ENCODE results near the gene NTNG2.

NTNG2 gene

DNA sequence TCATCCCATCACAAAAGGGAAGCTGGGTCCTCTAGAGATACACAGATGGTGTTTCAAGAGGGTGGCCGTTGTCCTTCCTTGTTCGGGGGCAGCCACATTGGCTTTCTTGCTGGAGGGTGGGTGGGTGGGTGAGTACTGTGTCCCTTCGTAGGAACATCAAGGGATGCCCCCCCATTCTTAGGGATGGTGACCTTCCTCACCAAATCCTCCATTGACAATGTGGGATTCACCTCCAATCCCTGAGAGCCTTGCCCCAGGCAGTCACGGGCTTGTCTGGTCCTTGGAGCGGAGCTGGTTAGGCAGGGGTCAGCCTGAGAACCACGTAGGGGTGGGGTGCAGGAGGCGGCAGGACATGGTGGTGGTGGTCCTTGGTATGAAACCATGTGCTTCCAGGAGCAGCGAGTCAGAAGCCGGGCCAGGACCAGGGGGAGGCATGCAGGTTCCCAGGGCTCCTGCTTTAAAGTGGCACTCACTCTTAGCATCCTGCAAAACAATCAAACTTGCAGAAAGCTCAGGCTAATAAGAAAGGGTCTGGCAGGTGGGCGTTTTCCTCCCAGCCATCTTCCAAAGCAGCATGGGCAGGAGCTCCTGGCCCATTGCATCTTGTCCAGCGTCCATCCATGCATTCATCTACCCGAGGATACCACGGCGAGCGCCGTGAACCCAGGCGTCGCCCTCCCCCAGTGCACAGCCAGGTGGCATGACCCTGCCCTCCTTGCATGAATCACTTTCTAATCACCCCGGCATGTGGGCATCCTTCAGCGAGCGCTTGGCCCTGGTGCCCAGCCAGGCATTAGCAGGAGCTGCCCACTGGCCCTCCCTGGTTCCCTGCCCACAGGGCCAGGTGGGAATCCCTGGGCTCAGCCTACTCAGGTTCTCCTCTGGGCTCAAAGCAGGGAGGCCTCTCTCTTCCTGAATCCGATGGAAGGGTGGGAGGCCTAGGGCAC, 76.4 kb downstream of the NTNG2 start:
- Histone ChIP-seq H3K27ac (ENCODE audit: insufficient read depth, low read length, poor library complexity, severe bottlenecking) (no peak overlapping the region), H3K9me3 (ENCODE audit: control insufficient read depth, low read length) (no peaks in the 10 kb centered on the region), H3K27me3 (replicated peaks; ENCODE audit: control insufficient read depth, insufficient read depth, low read length, poor library complexity, severe bottlenecking) (no peaks in the 10 kb centered on the region), H3K4me1 (ENCODE audit: control insufficient read depth, insufficient read depth, low read length, poor library complexity, severe bottlenecking) (peaks cover 10% of the 10 kb centered on the region), H3K4me3 (ENCODE audit: insufficient read depth, low read depth, low read length, poor library complexity, severe bottlenecking) (no peak overlapping the region), H3K36me3 (ENCODE audit: control insufficient read depth, insufficient read depth, low read length) (no peaks in the 10 kb centered on the region)
- DNase-seq = no peak

GRCh38 chr9:132238992-132239391, 77.1 kb downstream of the NTNG2 start:
- Histone ChIP-seq H3K4me3 (ENCODE audit: insufficient read depth, low read depth, low read length, poor library complexity, severe bottlenecking) (no peak overlapping the region), H3K4me1 (ENCODE audit: control insufficient read depth, insufficient read depth, low read length, poor library complexity, severe bottlenecking) (peaks cover 10% of the 10 kb centered on the region), H3K27me3 (replicated peaks; ENCODE audit: control insufficient read depth, insufficient read depth, low read length, poor library complexity, severe bottlenecking) (no peaks in the 10 kb centered on the region), H3K9me3 (ENCODE audit: control insufficient read depth, low read length) (no peaks in the 10 kb centered on the region), H3K27ac (ENCODE audit: insufficient read depth, low read length, poor library complexity, severe bottlenecking) (no peak overlapping the region), H3K36me3 (ENCODE audit: control insufficient read depth, insufficient read depth, low read length) (no peaks in the 10 kb centered on the region)
- no peak for DNase-seq

DNA sequence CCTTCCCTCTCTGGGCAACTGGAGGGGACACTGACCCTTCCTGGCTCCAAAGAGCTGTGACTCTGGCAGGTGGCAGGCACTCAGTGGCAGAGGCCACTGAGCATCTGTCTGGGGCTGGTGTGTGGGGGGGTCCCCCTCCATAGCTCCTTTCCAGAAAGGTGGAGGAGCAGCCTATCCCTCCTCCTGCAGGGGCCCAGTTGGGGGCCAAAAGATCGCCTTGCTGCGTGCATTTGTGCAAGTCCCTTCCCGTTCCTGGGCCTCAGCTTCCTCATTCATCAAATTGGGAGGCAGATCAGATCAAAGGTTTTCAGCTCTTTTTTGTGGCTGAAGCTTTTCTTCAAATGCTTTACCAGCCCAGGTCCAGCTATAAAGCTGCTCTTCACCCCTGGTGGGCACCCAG, 77.7 kb downstream of the NTNG2 start:
- DNase-seq = no peak
- Histone ChIP-seq H3K4me1 (ENCODE audit: control insufficient read depth, insufficient read depth, low read length, poor library complexity, severe bottlenecking) (peaks cover 10% of the 10 kb centered on the region), H3K4me3 (ENCODE audit: insufficient read depth, low read depth, low read length, poor library complexity, severe bottlenecking) (no peak overlapping the region)

DNA sequence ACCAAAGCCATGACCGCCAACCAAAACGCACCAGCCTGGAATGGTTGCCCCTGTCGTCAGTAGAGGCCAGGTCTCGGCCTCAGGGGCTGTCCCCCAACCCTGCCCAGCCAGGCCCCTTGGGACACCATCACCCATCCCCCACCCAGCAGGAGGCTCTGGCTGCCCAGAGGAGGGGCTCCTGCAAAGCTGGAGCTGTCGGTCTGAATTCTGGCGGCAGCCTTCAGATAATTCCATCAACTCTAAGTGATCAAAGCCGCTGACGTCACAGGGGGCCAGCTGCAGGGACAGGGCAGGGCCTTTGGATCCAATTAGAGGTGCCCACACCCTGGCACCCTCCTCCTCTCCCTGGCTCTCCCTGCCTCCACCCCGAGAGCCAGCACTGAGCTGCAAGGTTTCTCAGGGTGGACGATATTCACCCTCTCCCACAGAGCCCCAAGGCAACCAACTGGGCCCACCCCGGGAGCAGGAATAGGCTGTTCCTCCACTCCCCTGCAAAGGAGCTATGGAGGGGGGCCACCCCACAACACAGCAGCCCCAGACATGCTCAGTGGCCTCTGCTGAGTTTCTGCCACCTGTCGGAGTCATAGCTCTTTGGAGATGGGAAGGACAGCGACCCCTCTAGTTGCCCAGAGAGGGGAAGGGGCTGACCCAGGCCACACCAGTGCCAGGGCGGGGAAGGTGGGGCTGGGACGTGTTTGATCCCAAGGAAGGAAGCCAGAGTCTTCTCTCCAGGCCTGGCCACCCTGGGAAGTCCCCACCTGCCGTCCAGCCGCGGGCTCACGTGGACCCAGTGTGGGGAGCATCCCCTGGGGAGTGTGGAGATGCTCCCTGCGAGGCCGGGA, 78.4 kb downstream of the NTNG2 start:
- Histone ChIP-seq H3K36me3 (ENCODE audit: control insufficient read depth, insufficient read depth, low read length) (no peaks in the 10 kb centered on the region), H3K27ac (ENCODE audit: insufficient read depth, low read length, poor library complexity, severe bottlenecking) (peak overlapping the region; percentile 27), H3K4me3 (ENCODE audit: insufficient read depth, low read depth, low read length, poor library complexity, severe bottlenecking) (peak overlapping the region; percentile 41), H3K4me1 (ENCODE audit: control insufficient read depth, insufficient read depth, low read length, poor library complexity, severe bottlenecking) (peaks cover 10% of the 10 kb centered on the region), H3K27me3 (replicated peaks; ENCODE audit: control insufficient read depth, insufficient read depth, low read length, poor library complexity, severe bottlenecking) (no peaks in the 10 kb centered on the region), H3K9me3 (ENCODE audit: control insufficient read depth, low read length) (no peaks in the 10 kb centered on the region)
- DNase-seq = no peak

More for the DNA sequence above, 77.7 kb downstream of the NTNG2 start:
- H3K27ac ChIP-seq (ENCODE audit: insufficient read depth, low read length, poor library complexity, severe bottlenecking) = no peak overlapping the region
- H3K36me3 ChIP-seq (ENCODE audit: control insufficient read depth, insufficient read depth, low read length) = no peaks in the 10 kb centered on the region
- H3K9me3 ChIP-seq (ENCODE audit: control insufficient read depth, low read length) = no peaks in the 10 kb centered on the region
- no peaks in the 10 kb centered on the region for H3K27me3 ChIP-seq (replicated peaks; ENCODE audit: control insufficient read depth, insufficient read depth, low read length, poor library complexity, severe bottlenecking)

DNA sequence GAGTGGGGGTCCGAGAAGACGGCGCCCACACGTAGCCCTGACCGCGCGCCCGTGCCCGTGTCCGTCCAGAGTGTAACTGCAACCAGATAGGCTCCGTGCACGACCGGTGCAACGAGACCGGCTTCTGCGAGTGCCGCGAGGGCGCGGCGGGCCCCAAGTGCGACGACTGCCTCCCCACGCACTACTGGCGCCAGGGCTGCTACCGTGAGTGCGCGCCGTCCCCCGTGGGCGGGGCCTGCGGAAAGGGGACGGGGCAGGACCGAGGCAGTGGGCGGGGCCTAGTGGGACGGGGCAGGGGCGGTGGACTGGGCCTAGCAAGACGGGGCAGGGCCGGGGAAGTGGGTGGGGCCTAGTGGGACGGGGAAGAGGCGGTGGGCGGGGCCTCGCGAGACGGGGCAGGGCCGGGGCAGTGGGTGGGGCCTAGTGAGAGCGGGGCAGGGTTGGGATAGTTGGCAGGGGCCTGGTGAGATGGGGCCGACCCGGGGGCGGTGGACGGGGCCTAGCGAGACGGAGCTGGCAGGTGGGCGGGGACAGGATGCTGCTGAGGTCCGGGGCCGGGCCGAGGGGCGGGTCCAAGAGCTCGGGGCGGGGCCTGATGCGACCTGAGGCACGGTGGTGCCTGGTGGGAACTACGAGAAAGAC, 79.1 kb downstream of the NTNG2 start:
- H3K4me1 ChIP-seq (ENCODE audit: control insufficient read depth, insufficient read depth, low read length, poor library complexity, severe bottlenecking) = peaks cover 10% of the 10 kb centered on the region
- no peaks in the 10 kb centered on the region for H3K27me3 ChIP-seq (replicated peaks; ENCODE audit: control insufficient read depth, insufficient read depth, low read length, poor library complexity, severe bottlenecking)
- no peaks in the 10 kb centered on the region for H3K36me3 ChIP-seq (ENCODE audit: control insufficient read depth, insufficient read depth, low read length)
- no peaks in the 10 kb centered on the region for H3K9me3 ChIP-seq (ENCODE audit: control insufficient read depth, low read length)
- peak; percentile 99 to 100 (median 99) for DNase-seq
- H3K4me3 ChIP-seq (ENCODE audit: insufficient read depth, low read depth, low read length, poor library complexity, severe bottlenecking) = peak overlapping the region; percentile 75
- H3K27ac ChIP-seq (ENCODE audit: insufficient read depth, low read length, poor library complexity, severe bottlenecking) = peak overlapping the region; percentile 27

GRCh38 chr9:132241483-132241839, 79.6 kb downstream of the NTNG2 start:
- H3K27me3 ChIP-seq (replicated peaks; ENCODE audit: control insufficient read depth, insufficient read depth, low read length, poor library complexity, severe bottlenecking) = no peaks in the 10 kb centered on the region
- no peak overlapping the region for H3K27ac ChIP-seq (ENCODE audit: insufficient read depth, low read length, poor library complexity, severe bottlenecking)

GRCh38 chr9:132241840-132242620, 80.2 kb downstream of the NTNG2 start:
- Histone ChIP-seq H3K4me3 (ENCODE audit: insufficient read depth, low read depth, low read length, poor library complexity, severe bottlenecking) (peak overlapping the region; percentile 89), H3K4me1 (ENCODE audit: control insufficient read depth, insufficient read depth, low read length, poor library complexity, severe bottlenecking) (peaks cover 10% of the 10 kb centered on the region), H3K27ac (ENCODE audit: insufficient read depth, low read length, poor library complexity, severe bottlenecking) (peak overlapping the region; percentile 16), H3K27me3 (replicated peaks; ENCODE audit: control insufficient read depth, insufficient read depth, low read length, poor library complexity, severe bottlenecking) (no peaks in the 10 kb centered on the region), H3K36me3 (ENCODE audit: control insufficient read depth, insufficient read depth, low read length) (no peaks in the 10 kb centered on the region), H3K9me3 (ENCODE audit: control insufficient read depth, low read length) (no peaks in the 10 kb centered on the region)
- peak; percentile 27 to 43 (median 27) for DNase-seq

More at GRCh38 chr9:132241483-132241839, 79.6 kb downstream of the NTNG2 start:
- H3K36me3 ChIP-seq (ENCODE audit: control insufficient read depth, insufficient read depth, low read length) = no peaks in the 10 kb centered on the region
- H3K4me3 ChIP-seq (ENCODE audit: insufficient read depth, low read depth, low read length, poor library complexity, severe bottlenecking) = peak overlapping the region; percentile 75
- H3K4me1 ChIP-seq (ENCODE audit: control insufficient read depth, insufficient read depth, low read length, poor library complexity, severe bottlenecking) = peaks cover 10% of the 10 kb centered on the region
- no peaks in the 10 kb centered on the region for H3K9me3 ChIP-seq (ENCODE audit: control insufficient read depth, low read length)
- no peak for DNase-seq

GRCh38 chr9:132242621-132243155, 80.8 kb downstream of the NTNG2 start:
- DNase-seq = no peak
- Histone ChIP-seq H3K27ac (ENCODE audit: insufficient read depth, low read length, poor library complexity, severe bottlenecking) (peak overlapping the region; percentile 16), H3K4me3 (ENCODE audit: insufficient read depth, low read depth, low read length, poor library complexity, severe bottlenecking) (peak overlapping the region; percentile 89)

More at GRCh38 chr9:132242621-132243155, 80.8 kb downstream of the NTNG2 start:
- H3K27me3 ChIP-seq (replicated peaks; ENCODE audit: control insufficient read depth, insufficient read depth, low read length, poor library complexity, severe bottlenecking) = no peaks in the 10 kb centered on the region
- H3K9me3 ChIP-seq (ENCODE audit: control insufficient read depth, low read length) = no peaks in the 10 kb centered on the region
- no peaks in the 10 kb centered on the region for H3K36me3 ChIP-seq (ENCODE audit: control insufficient read depth, insufficient read depth, low read length)
- H3K4me1 ChIP-seq (ENCODE audit: control insufficient read depth, insufficient read depth, low read length, poor library complexity, severe bottlenecking) = peaks cover 10% of the 10 kb centered on the region
